ENCODE data around the gene ORMDL1.

The ORMDL1 gene

GRCh38 chr2:189821953-189822748, 38.0 kb upstream of the ORMDL1 start:
- peak; percentile 77 for DNase-seq (ENCODE audit: low read depth)
- TF ChIP-seq, protein P1, sequence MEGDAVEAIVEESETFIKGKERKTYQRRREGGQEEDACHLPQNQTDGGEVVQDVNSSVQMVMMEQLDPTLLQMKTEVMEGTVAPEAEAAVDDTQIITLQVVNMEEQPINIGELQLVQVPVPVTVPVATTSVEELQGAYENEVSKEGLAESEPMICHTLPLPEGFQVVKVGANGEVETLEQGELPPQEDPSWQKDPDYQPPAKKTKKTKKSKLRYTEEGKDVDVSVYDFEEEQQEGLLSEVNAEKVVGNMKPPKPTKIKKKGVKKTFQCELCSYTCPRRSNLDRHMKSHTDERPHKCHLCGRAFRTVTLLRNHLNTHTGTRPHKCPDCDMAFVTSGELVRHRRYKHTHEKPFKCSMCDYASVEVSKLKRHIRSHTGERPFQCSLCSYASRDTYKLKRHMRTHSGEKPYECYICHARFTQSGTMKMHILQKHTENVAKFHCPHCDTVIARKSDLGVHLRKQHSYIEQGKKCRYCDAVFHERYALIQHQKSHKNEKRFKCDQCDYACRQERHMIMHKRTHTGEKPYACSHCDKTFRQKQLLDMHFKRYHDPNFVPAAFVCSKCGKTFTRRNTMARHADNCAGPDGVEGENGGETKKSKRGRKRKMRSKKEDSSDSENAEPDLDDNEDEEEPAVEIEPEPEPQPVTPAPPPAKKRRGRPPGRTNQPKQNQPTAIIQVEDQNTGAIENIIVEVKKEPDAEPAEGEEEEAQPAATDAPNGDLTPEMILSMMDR (IDR thresholded peaks at IDR 0.05; ENCODE audit: low read length, missing control alignments): no peak
- H3K4me3 ChIP-seq (replicated peaks; ENCODE audit: low read depth, low read length): no peak overlapping the region

DNA sequence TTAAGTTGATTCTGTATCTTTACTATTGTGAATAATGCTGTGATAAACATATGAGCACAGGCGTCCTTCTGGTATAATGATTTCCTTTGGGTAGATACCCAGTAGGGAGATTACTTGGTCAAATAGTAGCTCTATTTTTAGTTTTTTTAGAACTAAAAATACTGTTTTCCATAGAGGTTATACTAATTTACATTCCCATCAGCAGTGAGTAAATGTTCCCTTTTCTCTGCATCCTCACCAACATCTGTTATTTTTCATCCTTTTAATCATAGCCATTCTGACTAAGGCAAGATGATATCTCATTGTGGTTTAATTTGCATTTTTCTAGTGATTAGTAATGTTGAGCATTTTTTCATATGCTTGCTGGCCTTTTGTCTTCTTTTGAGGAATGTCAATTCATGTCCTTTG, 35.2 kb upstream of the ORMDL1 start:
- peak; percentile 64 for DNase-seq (ENCODE audit: low read depth)
- TF ChIP-seq, protein P1 (IDR thresholded peaks at IDR 0.05; ENCODE audit: low read length, missing control alignments): no peak

GRCh38 chr2:189818249-189819038, 34.3 kb upstream of the ORMDL1 start:
- TF ChIP-seq, protein P1 (IDR thresholded peaks at IDR 0.05; ENCODE audit: low read length, missing control alignments): no peak
- no peak overlapping the region for H3K4me3 ChIP-seq (replicated peaks; ENCODE audit: low read depth, low read length)
- DNase-seq (ENCODE audit: low read depth): no peak

More for the DNA sequence above, 35.2 kb upstream of the ORMDL1 start:
- H3K4me3 ChIP-seq (replicated peaks; ENCODE audit: low read depth, low read length): no peak overlapping the region

- TF ChIP-seq, protein P1 (IDR thresholded peaks at IDR 0.05; ENCODE audit: low read length, missing control alignments): no peak
- no peak overlapping the region for H3K4me3 ChIP-seq (replicated peaks; ENCODE audit: low read depth, low read length)
These were observed 19.3 kb upstream of the ORMDL1 start for GRCh38 chr2:189803431-189803830.

DNA sequence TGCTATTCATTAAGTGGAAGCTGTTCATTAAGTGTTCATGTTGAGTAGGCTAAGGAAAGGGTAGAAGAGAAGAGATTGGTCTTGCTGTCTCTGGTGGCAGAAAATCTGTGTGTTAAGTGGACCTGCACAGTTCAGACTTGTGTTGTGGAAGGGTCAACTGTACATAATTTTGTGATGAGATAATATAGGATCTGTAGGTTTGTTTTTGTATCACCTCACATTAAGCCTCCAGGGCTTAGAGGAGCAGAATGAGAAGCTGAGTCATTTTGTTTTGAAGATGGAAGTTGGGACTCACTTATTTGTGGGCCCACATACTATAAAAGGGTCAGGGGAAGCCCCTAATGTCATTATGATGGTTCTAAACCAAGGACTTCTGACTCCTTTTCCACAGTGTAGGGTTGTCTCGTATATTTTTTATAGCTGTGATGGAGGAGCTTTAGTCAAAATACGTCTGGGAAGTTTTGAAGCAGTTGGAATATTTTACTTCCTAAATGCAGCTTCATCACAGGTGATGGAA, 18.3 kb upstream of the ORMDL1 start:
- no peak overlapping the region for H3K4me3 ChIP-seq (replicated peaks; ENCODE audit: low read depth, low read length)
- DNase-seq (ENCODE audit: low read depth): no peak
- TF ChIP-seq, protein P1 (IDR thresholded peaks at IDR 0.05; ENCODE audit: low read length, missing control alignments): no peak

More at GRCh38 chr2:189803431-189803830, 19.3 kb upstream of the ORMDL1 start:
- no peak for DNase-seq (ENCODE audit: low read depth)

GRCh38 chr2:189799531-189799930, 15.4 kb upstream of the ORMDL1 start:
- H3K4me3 ChIP-seq (replicated peaks; ENCODE audit: low read depth, low read length): no peak overlapping the region
- peak; percentile 55 for DNase-seq (ENCODE audit: low read depth)
- TF ChIP-seq, protein P1 (IDR thresholded peaks at IDR 0.05; ENCODE audit: low read length, missing control alignments): no peak
